Neural cell (in vitro differentiated cells): Measurements from ENCODE around the gene SPON1. TPM values are rescaled to one million over a fixed set of nuclear protein-coding genes. Genes with fewer than 3 reads are reported as not detected.

Source experiments
- H2AFZ ChIP-seq: fragments of 200-600, 300-800 bp; sonication (generic), shearing (Covaris generic); 2 replicates; pipeline ENCODE4 v1.6.0; 2014; ENCODE audit warnings: low read depth, mild to moderate bottlenecking, antibody characterized with exemption, low read length, moderate library complexity
- H3F3A ChIP-seq: fragments of 200-600 bp; shearing (Covaris generic); 2 replicates; pipeline ENCODE4 v1.6.1; 2016; ENCODE audit warnings: mild to moderate bottlenecking, moderate library complexity, mixed read lengths, antibody characterized with exemption, low read length; ENCODE audit not compliant: insufficient read depth, poor library complexity, severe bottlenecking
- H3K27ac ChIP-seq: fragments of 200-600, 300-800 bp; sonication (generic), shearing (Covaris generic); 2 replicates; pipeline ENCODE4 v1.5.1; 2014; ENCODE audit warnings: mild to moderate bottlenecking, low read length, moderate library complexity
- H3K27me3 ChIP-seq: fragments of 300-800, 200-600 bp; sonication (generic), shearing (Covaris generic); 2 replicates; pipeline ENCODE4 v1.6.0; 2014; ENCODE audit warnings: mild to moderate bottlenecking, low read depth, low read length, moderate library complexity; ENCODE audit not compliant: insufficient read depth
- H3K36me3 ChIP-seq: fragments of 300-800, 200-600 bp; sonication (generic), shearing (Covaris generic); 2 replicates; pipeline ENCODE4 v1.5.1; 2014; ENCODE audit warnings: mild to moderate bottlenecking, antibody characterized with exemption, low read length, moderate library complexity; ENCODE audit not compliant: insufficient read depth
- H3K4me2 ChIP-seq: fragments of 300-800, 200-600 bp; sonication (generic), shearing (Covaris generic); 2 replicates; pipeline ENCODE4 v1.6.0; 2014; ENCODE audit warnings: mild to moderate bottlenecking, low read length
- H3K4me3 ChIP-seq: fragments of 300-800, 200-600 bp; sonication (generic), shearing (Covaris generic); 2 replicates; pipeline ENCODE4 v1.5.1; 2014; ENCODE audit warnings: mild to moderate bottlenecking, low read length, moderate library complexity
- H3K79me2 ChIP-seq: fragments of 200-600 bp; shearing (Covaris generic); replicated peaks from 2 replicates; pipeline ENCODE4 v1.6.0; 2014; ENCODE audit warnings: mild to moderate bottlenecking, low read length, moderate library complexity; ENCODE audit not compliant: insufficient read depth
- H3K9ac ChIP-seq: fragments of 300-800, 200-600 bp; sonication (generic), shearing (Covaris generic); 2 replicates; pipeline ENCODE4 v1.6.1; 2016; ENCODE audit warnings: mild to moderate bottlenecking, low read length, mixed read lengths
- H3K9me2 ChIP-seq: fragments of 200-600 bp; shearing (Covaris generic); 2 replicates; pipeline ENCODE4 v1.6.1; 2016; ENCODE audit warnings: mild to moderate bottlenecking, low read length, mixed read lengths; ENCODE audit not compliant: insufficient read depth
- H3K9me3 ChIP-seq: fragments of 200-600, 300-800 bp; sonication (generic), shearing (Covaris generic); 2 replicates; pipeline ENCODE4 v1.6.1; 2016; ENCODE audit warnings: mild to moderate bottlenecking, mixed run types, low read length, moderate library complexity, mixed read lengths
- H4K20me1 ChIP-seq: fragments of 200-600 bp; shearing (Covaris generic); 2 replicates; pipeline ENCODE4 v1.6.1; 2016; ENCODE audit warnings: mild to moderate bottlenecking, mixed run types; ENCODE audit not compliant: insufficient read depth
- CTCF ChIP-seq: fragments of 450-650 bp; IDR thresholded peaks from 2 replicates; pipeline ENCODE4 v1.5.1; 2014; ENCODE audit warnings: antibody characterized with exemption, mild to moderate bottlenecking, moderate library complexity; ENCODE audit not compliant: poor library complexity, severe bottlenecking
- EP300 ChIP-seq: fragments of 450-650 bp; conservative IDR thresholded peaks from 2 replicates; pipeline ENCODE4 v1.6.1; 2014; ENCODE audit warnings: antibody characterized with exemption, mild to moderate bottlenecking, moderate library complexity; ENCODE audit not compliant: poor library complexity, severe bottlenecking
- EZH2 ChIP-seq: fragments of 200-600, 300-800 bp; shearing (Covaris generic), sonication (generic); IDR thresholded peaks from 2 replicates; pipeline ENCODE4 v1.6.1; 2014; ENCODE audit warnings: antibody characterized with exemption, low read length, borderline replicate concordance, mild to moderate bottlenecking; ENCODE audit not compliant: insufficient read depth, poor library complexity, severe bottlenecking
- POLR2AphosphoS5 ChIP-seq: IDR thresholded peaks from 2 replicates; pipeline ENCODE4 v1.6.1; 2012
- RAD21 ChIP-seq: fragments of 450-650 bp; conservative IDR thresholded peaks from 2 replicates; pipeline ENCODE4 v1.6.1; 2014; ENCODE audit warnings: antibody characterized with exemption, mild to moderate bottlenecking, moderate library complexity
- REST ChIP-seq: IDR thresholded peaks from 2 replicates; pipeline ENCODE4 v1.6.1; 2012; ENCODE audit warnings: borderline replicate concordance
- SMC3 ChIP-seq: fragments of 450-650 bp; conservative IDR thresholded peaks from 2 replicates; pipeline ENCODE4 v1.6.1; 2014; ENCODE audit warnings: antibody characterized with exemption, mild to moderate bottlenecking, moderate library complexity; ENCODE audit not compliant: poor library complexity
- TAF1 ChIP-seq: IDR thresholded peaks from 2 replicates; pipeline ENCODE4 v1.6.1; 2012; ENCODE audit warnings: low read depth
- polyA plus RNA-seq: library from polyadenylated mRNA; depleted of rRNA; stranded (reverse); fragments of >200 nt; gene quantifications from 2 replicates; pipeline ENCODE4 v1.2.3, GENCODE V29; 2014

SPON1 gene
- polyA plus RNA-seq, 1 donor from 2014 or later: 0.66 TPM

GRCh38 chr11:13927481-13927880, 35.0 kb upstream of the SPON1 start:
- Histone ChIP-seq H3K4me2 (no peak overlapping the region), H2AFZ (no peak overlapping the region), H3K9me2 (no peaks in the 10 kb centered on the region), H3F3A (no peaks in the 10 kb centered on the region), H3K36me3 (no peaks in the 10 kb centered on the region), H3K27me3 (no peaks in the 10 kb centered on the region), H3K4me3 (no peak overlapping the region), H3K9ac (no peak overlapping the region), H4K20me1 (no peaks in the 10 kb centered on the region), H3K79me2 (no peaks in the 10 kb centered on the region), H3K27ac (no peak overlapping the region), H3K9me3 (no peaks in the 10 kb centered on the region)
- no peak for TF ChIP-seq TAF1

- no peaks in the 10 kb centered on the region for H3K36me3 ChIP-seq
- no peak overlapping the region for H3K4me2 ChIP-seq
- no peaks in the 10 kb centered on the region for H4K20me1 ChIP-seq
- TF ChIP-seq RAD21: no peak
- TF ChIP-seq SMC3: no peak
- TF ChIP-seq EP300: no peak
- no peak for TF ChIP-seq CTCF
- TF ChIP-seq REST: no peak
- no peak for TF ChIP-seq EZH2
- TF ChIP-seq POLR2AphosphoS5: no peak
- H3K27me3 ChIP-seq: no peaks in the 10 kb centered on the region
- H3K9ac ChIP-seq: no peak overlapping the region
- H3F3A ChIP-seq: no peaks in the 10 kb centered on the region
- no peaks in the 10 kb centered on the region for H3K9me3 ChIP-seq
- no peaks in the 10 kb centered on the region for H3K79me2 ChIP-seq
- H3K27ac ChIP-seq: no peak overlapping the region
- no peaks in the 10 kb centered on the region for H3K9me2 ChIP-seq
- H3K4me3 ChIP-seq: no peak overlapping the region
- H2AFZ ChIP-seq: no peak overlapping the region
These were observed 33.8 kb upstream of the SPON1 start for GRCh38 chr11:13928566-13929251.

DNA sequence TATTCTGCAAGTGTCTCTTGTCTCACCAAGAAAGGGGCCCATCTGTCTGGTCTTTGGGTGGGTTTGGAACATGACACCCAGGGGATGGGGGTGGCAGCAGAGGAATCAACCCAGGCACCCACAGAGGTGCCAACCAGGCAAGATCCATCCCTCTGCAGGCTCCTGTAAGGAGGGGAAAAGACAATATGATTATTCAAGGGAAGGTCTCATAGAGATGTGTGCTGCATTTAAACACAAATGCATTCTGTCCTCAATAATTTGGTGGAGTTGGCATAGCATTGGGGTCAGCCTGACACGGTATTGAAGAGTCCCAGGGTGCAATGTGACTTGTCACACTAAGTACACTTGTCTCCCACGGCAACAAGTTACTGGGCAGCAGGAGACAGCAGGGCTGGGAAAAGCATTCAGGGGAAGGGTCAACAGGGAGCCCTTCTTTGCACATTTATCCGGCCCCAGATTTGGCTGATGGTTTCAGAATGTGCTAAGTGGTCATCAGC, 33.1 kb upstream of the SPON1 start:
- TF ChIP-seq REST (no peak), EP300 (no peak), TAF1 (no peak), RAD21 (no peak)
- Histone ChIP-seq H3K79me2 (no peaks in the 10 kb centered on the region), H3F3A (no peaks in the 10 kb centered on the region), H3K27ac (no peak overlapping the region), H2AFZ (no peak overlapping the region), H3K4me2 (no peak overlapping the region), H4K20me1 (no peaks in the 10 kb centered on the region), H3K36me3 (no peaks in the 10 kb centered on the region), H3K9ac (no peak overlapping the region), H3K9me3 (no peaks in the 10 kb centered on the region), H3K27me3 (no peaks in the 10 kb centered on the region), H3K9me2 (no peaks in the 10 kb centered on the region), H3K4me3 (no peak overlapping the region)
